ENCODE results near the gene LAMA4. TPM values are rescaled to one million over a fixed set of nuclear protein-coding genes. Genes with fewer than 3 reads are reported as not detected.

Gene LAMA4
- total RNA-seq, 1 donor from 2014 or later, result 56.5 TPM

DNA sequence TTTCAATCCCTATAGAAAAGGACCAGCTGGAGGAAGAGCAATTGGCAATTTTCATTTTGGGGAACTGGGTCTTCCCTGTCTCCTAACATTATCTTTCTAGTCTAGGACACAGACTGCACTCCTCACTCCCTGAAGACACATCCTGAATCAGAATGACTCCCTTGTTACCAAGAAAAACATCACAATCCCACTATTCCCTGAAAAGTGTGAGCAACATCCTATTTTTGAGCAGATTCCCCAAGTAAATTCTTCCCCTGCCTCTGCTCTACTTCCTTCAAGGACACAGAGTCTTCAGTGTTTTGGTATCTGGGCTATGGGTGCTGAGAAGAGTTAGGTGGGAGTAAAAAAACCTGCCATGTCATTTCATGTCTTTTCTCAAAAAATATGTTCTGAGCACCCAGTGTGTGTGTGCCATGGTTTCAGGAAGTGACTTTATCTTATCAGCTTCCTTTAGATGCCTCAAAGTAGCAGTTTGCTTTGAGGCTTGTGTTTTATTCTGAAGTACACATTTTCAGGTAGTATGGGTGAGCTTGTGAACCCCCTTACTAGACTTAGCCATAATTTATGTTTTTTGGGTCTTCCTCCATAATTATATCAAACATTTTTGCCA, 12.4 kb downstream of the LAMA4 start:
- intact Hi-C loops (cut with DNase I), result no loop called here
- H3K4me1 ChIP-seq, result peaks cover 71% of the 10 kb centered on the region
- TF ChIP-seq POLR2A (IDR thresholded peaks at IDR 0.05), result no peak
- TF ChIP-seq CTCF (IDR thresholded peaks at IDR 0.05), result no peak
- no peak for TF ChIP-seq POLR2AphosphoS5 (IDR thresholded peaks at IDR 0.05; ENCODE audit: insufficient read depth in 1 of 2, low read depth in 1 of 2)
- no peaks in the 10 kb centered on the region for H3K36me3 ChIP-seq
- no peaks in the 10 kb centered on the region for H3K27me3 ChIP-seq
- DNase-seq (ENCODE audit: extremely low spot score in 2 of 2), result no peak
- H3K27ac ChIP-seq, result no peak overlapping the region
- H3K9me3 ChIP-seq, result no peaks in the 10 kb centered on the region
- H3K4me3 ChIP-seq, result no peak overlapping the region

DNA sequence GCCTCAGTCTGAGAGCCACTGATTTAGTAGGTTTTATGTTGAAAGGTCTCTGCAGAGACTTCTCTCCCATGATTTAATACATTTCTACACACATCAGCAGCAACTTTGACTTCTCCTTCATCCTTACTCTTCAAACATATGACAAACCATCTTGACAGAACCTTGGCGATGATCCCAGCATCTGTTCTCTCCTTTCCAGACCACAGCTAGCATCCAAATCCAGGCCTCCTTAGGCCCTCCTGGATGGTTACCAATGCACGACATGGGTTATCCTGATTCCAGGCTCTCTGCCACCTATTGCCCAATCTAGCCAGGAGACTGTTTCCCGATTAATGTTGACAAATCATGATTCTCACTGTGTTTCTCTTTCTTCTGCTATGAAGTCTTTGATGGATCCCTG, 16.8 kb downstream of the LAMA4 start:
- intact Hi-C loops (cut with DNase I), result no loop called here
- no peaks in the 10 kb centered on the region for H3K36me3 ChIP-seq
- DNase-seq (ENCODE audit: extremely low spot score in 2 of 2), result no peak
- TF ChIP-seq POLR2A (IDR thresholded peaks at IDR 0.05) (no peak), POLR2AphosphoS5 (IDR thresholded peaks at IDR 0.05; ENCODE audit: insufficient read depth in 1 of 2, low read depth in 1 of 2) (peak in 1 of 2 donors; percentile 10)
- H3K9me3 ChIP-seq, result no peaks in the 10 kb centered on the region
- peaks cover 76% of the 10 kb centered on the region for H3K4me1 ChIP-seq
- H3K27ac ChIP-seq, result peak overlapping the region; percentile 46
- no peak overlapping the region for H3K4me3 ChIP-seq
- no peaks in the 10 kb centered on the region for H3K27me3 ChIP-seq

DNA sequence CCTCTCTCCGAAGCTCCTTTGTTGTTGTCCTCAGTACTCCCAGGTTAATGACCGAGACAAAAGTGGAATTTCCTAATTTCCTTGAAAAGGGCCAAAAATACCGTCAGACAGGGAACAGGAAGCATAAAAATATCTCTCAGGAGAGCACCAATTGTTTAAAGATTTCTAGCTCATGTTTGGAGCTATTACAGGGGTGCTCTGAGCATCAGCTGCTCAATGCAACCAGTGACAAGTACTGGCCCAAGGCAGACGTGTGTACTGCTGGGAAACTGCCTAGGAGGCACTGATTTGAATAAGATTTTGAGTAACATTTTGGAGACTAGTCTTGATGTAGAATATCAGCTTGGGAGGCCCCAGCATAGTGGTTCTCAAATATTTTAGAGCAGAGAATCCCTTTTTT, 17.3 kb downstream of the LAMA4 start:
- peak overlapping the region; percentile 46 for H3K27ac ChIP-seq
- H3K36me3 ChIP-seq, result no peaks in the 10 kb centered on the region
- intact Hi-C loops (cut with DNase I), result no loop called here
- H3K27me3 ChIP-seq, result no peaks in the 10 kb centered on the region
- H3K9me3 ChIP-seq, result no peaks in the 10 kb centered on the region
- no peak for TF ChIP-seq CTCF (IDR thresholded peaks at IDR 0.05)
- TF ChIP-seq POLR2AphosphoS5 (IDR thresholded peaks at IDR 0.05; ENCODE audit: insufficient read depth in 1 of 2, low read depth in 1 of 2), result no peak
- TF ChIP-seq POLR2A (IDR thresholded peaks at IDR 0.05), result no peak
- no peak for DNase-seq (ENCODE audit: extremely low spot score in 2 of 2)
- H3K4me3 ChIP-seq, result no peak overlapping the region
- peaks cover 77% of the 10 kb centered on the region for H3K4me1 ChIP-seq

DNA sequence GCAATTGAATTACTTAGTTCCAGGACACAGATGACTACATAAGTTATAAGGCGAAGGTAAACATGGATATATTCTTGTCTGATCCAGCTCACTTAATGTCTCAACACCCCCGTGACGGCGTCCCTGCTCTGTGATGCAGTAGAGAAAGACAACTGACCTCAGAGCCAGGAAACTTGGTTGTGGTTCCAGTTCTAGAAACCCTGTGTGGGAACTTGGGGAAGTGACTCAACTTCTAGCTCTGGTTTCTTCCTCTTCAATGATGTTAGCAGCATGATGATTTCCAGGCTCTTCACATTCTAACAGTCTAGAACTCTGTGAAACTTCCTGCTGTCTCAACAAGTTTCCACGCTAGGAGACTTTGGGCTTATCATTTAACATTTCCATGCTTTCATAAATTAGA, 18.4 kb downstream of the LAMA4 start:
- intact Hi-C loops (cut with DNase I), result no loop called here
- Histone ChIP-seq H3K27me3 (no peaks in the 10 kb centered on the region), H3K9me3 (no peaks in the 10 kb centered on the region), H3K27ac (peak overlapping the region; percentile 48), H3K36me3 (no peaks in the 10 kb centered on the region), H3K4me1 (peaks cover 88% of the 10 kb centered on the region), H3K4me3 (no peak overlapping the region)
- no peak for DNase-seq (ENCODE audit: extremely low spot score in 2 of 2)
- no peak for TF ChIP-seq POLR2AphosphoS5 (IDR thresholded peaks at IDR 0.05; ENCODE audit: insufficient read depth in 1 of 2, low read depth in 1 of 2)
- TF ChIP-seq POLR2A (IDR thresholded peaks at IDR 0.05), result no peak
- no peak for TF ChIP-seq CTCF (IDR thresholded peaks at IDR 0.05)

GRCh38 chr6:112234601-112235000, 19.8 kb downstream of the LAMA4 start:
- intact Hi-C loops (cut with DNase I), result no loop called here
- Histone ChIP-seq H3K27me3 (no peaks in the 10 kb centered on the region), H3K9me3 (no peaks in the 10 kb centered on the region), H3K4me3 (no peak overlapping the region), H3K36me3 (no peaks in the 10 kb centered on the region), H3K27ac (peak overlapping the region; percentile 59), H3K4me1 (peaks cover 88% of the 10 kb centered on the region)
- no peak for DNase-seq (ENCODE audit: extremely low spot score in 2 of 2)
- TF ChIP-seq POLR2AphosphoS5 (IDR thresholded peaks at IDR 0.05; ENCODE audit: insufficient read depth in 1 of 2, low read depth in 1 of 2) (no peak), POLR2A (IDR thresholded peaks at IDR 0.05) (no peak), CTCF (IDR thresholded peaks at IDR 0.05) (no peak)

Measured in vagina (tissue), 2 donors.